GM19452 (cell line): Measurements from ENCODE around the gene MYL3.

Experiments
- ATAC-seq: cut with Tn5 transposase; IDR thresholded peaks from one replicate; pipeline ENCODE4 v1.9.1; 2021; ENCODE audit not compliant: unreplicated experiment

The MYL3 gene

DNA sequence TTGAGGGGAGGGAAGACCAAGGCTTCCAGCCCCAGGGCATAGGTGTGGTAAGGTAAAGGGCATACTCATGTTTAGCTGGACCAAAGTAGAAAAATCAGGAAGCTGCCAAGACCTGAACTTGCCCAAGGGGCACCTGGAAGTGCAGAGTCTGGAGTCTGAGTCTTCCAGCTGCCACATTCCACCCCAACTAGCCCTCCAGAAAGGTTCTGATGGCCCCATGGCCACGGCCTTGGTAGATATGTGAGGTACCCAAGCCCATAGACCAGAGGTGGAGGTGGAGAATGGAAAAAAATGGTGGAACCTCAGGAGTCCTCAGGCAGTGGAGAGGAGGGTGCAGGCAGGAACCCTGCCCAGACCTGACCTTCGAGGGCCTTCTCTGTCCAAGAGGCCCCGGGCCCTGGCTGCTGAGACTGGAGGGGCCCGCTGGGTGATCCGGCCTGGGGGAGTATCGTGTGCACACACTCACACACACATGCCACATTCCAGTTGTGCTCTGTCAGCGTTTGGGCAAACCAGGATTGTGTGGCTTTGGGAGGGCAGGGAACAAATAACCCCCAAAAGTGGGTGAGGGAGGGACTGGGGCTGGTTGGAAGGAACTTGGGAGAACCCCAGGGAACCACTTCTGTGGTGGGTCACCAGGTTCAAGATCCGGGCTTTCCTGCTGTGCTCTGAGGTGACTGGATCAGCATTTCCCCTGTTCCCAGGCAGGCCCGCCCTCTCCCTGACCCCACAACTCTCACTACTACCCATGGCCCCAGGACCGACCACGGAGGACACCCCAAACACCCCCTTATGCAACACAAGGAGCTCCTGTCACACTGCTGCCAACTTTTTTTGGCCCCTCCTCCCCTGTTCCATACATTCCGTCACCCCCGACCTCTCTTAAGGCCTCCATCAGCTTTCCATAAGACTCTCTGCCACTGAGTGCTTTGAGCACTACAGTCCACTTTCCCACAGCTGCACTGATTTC, 11.6 kb downstream of the MYL3 start:
- no peak for ATAC-seq

DNA sequence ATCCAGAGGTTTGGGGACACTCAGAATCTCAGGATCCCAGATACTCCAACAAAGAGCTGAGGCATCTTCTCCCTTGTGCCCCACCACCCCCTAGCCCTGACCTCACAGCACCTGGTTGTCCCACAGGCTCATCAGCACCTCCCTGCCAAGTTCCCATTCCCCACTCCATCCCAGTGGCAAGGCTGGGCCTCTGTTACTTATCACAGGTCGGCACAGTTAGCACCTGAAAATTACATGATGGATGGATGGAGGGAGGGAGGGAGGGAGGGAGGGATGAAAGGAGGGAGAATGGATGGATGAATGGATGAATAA, 12.8 kb downstream of the MYL3 start:
- ATAC-seq, result no peak

DNA sequence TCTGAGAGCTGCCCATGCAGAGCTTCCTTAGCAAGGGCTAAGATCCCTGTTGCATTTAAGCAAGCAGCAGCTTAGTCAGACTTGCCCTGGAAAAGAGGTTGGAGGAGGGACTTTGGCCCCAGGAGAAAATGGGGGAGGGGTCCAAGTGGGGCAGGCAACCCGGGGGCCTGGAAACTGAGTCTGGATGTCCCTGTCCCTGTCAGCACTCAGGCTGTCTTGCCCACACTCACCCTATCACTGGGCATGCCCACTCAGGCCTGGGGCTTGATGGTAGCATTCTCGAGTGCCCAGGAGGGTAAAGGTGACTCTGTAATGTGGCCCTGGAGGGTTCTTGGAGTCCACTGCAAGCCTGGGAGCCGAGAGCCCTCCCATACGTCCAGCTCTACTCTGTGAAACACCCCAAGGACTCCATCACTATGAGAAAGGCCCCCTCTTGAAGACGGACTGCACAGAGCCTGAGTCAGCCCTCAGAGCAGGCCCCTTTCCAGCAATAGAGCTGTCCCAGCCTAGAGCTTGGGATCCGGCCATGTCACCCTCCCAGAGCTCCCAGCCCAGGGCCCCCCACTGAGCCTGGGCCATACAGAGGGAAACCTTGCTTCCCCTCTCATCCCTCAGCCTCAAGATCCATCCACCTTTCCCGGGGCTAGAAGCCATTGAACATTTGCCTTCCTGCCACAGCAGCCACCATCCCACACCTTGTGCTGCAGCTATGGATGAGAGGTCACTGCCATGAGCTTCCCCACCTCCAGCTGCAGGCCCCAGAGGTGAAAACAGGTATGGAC, 13.4 kb downstream of the MYL3 start:
- no peak for ATAC-seq

DNA sequence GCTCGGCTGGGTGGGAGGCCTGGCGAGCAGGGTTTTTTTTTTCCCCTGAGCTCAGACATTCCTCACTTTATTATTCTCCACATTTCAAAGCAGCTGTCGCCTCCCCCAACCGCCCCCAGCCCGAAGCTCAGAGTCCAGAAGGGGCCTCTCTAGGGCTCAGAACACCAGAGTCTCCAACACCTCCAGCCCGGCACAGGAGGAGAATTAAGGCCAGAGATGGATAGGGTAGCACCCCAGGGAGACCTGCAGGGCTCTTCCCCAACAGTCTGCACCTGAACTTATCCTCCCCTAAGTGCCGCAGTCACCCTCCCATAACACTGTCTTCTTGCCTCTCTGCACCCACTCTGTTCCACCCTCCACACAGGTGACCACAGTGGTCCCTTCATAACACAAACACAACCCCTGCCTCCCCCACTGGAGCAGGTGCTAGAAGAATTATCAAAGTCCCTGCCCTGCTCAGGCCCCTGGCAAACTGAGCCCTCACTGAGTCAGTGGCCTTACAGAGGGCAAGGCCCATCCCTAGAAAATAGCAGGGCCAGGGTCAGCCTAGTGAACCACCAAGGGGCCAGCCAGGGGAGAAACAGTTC, 14.1 kb downstream of the MYL3 start:
- ATAC-seq, result no peak

DNA sequence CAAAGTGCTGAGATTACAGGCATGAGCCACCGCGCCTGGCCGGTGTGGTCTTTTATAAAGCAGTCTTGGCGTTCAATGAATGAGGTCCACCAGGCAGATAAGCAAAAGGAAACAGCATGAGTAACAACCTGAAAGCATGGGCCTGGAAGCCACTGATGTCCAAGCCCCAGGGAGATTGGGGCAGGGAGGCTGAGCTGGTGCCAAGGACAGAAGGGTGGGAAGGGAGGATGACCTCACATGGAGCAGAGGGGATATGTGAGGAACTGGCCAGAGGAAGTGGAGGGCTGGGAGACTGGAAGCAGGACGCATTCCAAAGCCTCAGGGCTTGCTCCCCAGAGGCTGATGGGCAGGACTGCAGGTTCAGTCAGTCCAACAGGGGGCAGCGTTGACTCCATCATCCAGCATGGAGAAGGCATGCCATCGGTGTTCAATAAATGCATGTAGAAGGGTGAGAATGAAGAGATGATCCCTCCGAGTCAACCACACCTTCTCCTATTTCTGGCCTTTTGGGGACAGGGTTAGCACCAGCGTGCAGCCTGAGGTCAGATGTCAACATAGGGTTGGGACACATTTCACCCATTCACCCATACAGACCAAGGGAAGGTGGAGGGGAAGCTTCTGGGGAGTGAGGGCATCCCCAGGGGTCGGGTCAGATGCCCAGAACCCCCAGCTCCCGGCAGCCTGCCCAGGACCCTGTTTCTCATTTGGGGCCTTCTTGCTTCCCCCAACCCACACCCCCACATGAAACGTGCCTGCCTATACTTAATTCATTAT, 14.8 kb downstream of the MYL3 start:
- ATAC-seq, result no peak

DNA sequence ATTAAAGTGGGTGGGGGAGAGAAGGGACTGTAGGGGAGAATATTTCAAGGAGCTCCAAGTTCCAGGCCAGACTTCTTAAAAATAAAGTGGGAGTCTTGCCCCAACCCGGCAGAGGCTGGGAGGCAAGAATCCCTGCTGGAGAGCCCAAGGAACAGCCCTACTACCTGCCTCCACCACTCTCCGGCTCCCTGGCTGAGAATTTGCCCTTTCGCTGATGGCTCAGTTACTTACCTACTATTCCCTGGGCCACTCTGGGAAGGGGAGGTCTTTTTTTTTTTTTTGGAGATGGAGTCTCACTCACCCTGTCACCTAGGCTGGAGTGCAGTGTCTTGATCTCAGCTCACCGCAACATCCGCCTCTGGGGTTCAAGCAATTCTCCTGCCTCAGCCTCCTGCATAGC, 15.5 kb downstream of the MYL3 start:
- ATAC-seq, result no peak

DNA sequence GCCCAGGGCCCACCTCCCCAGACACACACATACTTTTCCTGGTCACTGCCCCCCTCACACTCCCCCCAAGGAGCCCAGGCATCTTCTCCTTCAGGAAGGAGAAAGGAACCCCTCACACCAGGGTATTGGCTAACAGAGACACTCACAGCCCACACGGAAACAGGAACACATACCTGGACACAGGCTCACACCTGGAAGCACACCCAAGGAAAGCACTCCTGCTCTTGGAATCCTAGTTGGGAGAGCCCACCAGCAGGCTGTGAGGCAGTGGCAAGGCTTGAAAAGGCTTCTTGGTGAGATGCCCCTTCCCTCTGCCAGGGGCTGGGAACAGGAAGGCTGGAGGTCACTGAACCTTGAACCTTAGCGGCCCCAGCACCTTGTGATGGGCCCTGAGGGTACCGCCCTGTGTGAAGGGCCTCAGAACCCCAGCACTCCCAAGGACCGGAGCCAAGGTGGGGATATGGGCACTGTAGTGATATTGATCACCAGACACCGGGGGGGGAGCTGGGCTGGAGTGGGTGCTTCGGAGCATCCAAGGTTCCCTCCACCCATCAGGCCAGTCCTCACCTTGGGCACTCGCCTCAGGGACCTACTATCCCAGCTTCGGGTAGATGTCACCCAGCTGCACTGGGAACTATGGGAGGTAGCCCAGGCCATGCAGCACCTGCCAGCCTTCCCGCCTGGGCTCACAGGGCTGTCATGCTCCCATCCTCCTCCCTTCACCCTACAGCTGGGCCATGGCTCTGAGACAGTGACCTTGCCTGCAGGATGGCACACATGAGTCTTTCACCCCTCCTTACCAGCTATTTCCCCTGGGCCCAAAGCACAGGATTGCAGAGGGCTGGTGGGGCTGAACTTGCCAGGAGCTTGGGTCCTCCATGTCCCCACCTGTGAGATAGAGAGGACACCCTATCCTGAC, 16.4 kb downstream of the MYL3 start:
- no peak for ATAC-seq

DNA sequence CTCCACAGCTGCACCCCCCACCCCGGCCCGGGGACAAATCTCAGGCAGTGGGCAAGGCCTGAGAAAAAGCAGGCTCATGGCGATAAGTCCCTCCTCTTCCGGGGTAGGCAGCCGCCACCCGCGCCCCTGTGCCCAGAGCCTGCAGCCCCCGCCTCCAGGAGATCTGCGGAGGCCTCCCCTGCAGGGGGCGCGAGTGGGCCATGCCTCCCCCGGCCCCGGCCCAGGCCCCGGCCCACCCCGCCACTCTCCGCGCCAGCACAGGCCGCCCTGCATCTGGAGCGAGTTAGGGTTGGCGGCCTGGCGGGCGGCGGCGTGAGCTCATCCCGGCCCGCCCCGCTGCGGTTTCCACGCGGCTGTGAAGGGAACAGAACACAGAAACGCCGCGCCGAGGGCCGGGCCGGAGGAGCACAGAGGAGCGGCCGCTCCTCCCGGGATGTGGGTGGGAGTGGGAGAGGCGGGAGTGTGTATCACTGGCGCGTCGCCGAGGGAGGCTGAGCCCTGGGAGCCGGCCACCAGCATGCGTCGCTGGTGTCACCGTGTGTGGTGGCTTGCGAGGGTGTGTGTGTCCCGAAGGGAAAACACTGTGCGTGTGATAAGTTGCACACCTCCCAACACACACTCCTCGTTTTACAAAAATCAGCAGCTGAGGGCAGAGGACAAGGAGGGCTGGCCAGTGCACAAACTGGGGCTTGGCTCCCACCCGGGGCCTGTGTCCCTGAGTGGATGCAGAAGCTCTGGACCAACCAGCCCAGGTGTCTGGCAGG, 17.2 kb downstream of the MYL3 start:
- ATAC-seq, result peak; percentile 86

DNA sequence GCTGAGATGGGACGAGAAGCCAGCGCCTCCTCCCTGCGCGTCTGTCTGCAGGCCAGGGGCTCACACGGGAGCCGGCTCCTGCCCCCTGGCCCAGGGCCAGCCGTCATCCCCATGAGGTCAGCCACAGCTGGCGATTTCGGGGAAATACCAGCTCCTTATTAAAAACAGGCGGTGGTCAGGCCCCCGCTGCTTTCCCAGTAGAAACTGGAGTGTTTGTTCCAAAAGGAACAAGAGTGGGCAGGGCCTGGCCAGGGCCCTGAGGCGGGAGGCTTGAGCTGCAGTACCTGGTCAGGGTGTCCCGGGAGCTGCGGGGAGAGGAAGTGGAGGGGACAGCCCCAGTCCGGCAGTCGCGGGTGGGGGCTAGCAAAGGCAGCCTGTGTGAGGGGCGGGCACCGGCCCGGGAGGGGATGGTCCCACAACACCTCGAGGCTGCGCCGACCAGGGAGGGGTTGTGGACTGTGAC, 17.8 kb downstream of the MYL3 start:
- peak; percentile 51 for ATAC-seq

DNA sequence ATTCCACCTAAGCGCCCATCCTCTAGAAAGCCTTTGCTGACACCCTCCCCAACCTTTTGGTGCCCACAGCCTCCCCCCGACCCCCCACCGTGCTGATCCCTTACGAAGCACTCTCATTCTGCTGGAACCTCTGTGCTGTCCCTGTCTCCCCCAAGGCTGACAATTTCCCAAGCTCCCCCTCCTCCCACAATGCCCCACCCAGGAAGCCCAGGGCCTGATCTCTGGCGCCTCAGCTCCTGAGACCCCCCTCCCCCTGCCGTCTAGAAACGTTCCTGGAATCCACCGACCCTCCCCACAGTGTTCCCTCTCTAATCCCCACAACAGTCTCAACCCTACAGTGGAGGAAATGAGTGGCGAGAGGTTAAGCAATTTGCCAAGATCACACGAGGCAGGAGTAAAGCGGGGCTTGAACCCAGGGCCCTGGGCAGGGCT, 18.3 kb downstream of the MYL3 start:
- ATAC-seq, result no peak

DNA sequence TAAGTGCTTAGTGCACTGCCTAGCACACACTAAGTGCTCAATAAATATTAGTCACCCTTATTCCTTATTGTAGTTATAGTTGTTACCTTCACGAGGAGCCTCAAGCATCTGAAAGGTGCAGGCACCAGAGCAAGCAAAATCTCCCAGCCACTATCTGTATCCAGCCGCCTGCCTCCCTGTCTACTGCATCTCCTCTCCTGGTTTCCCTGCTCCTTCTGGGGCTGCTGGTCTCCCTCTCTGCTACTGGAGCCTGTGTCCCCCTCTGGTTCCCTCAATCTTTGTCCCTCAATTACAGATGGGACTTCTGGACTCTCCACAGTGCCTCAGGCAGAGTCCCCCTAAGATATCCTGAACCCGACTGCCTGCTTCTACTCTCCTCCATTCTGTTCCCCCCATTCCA, 18.8 kb downstream of the MYL3 start:
- no peak for ATAC-seq

DNA sequence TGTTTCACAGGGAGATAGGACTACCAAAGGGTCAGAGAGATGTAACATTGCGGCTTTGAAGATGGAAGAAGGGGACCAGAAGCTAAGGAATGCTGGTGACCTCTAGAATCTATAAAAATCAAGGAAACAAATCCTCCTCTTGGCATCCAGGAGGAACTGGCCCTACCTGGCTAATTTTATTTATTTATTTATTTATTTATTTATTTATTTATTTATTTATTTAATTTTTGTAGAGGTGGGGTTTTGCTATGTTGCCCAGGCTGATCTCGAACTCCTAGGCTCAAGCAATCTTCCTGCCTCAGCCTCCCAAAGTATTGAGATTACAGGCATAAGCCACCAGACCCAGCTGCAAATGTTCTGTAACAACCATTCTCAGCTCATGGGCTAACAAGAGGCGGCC, 19.7 kb downstream of the MYL3 start:
- ATAC-seq, result no peak

DNA sequence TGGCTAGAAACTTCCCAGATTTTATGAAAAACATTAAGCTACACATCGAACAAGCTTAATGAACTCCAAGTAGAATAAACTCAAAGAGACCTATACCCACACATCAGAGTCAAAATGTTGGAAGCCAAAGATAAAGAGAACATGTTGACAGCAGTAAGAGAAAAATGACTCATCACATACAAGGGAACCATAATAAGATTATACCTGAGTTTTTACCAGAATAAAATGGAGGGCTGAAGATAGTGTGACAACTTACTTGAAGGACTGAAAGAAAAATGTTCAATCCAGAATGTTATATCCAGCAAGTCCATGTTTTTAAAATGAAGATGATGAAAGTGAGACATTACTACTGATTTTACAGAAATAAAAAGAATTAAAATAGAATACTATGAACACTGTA, 22.8 kb downstream of the MYL3 start:
- no peak for ATAC-seq

DNA sequence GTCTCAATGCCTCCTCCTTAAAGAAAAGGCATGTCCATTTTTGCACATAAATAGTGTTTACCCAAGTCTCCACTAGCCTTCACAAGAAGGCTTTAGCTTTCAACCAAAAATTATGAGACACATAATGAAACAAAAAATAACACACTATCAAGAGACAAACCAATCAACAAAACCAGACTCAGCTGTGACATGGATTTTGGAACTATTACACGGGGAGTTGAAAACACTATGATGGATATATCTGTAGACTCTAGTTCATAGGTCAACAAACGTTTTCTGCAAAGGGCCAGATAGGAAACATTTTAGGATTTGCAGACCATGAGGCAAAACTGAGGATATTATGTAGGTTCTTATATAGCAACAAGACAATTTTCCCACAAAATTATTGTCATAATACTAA, 24.9 kb downstream of the MYL3 start:
- no peak for ATAC-seq

DNA sequence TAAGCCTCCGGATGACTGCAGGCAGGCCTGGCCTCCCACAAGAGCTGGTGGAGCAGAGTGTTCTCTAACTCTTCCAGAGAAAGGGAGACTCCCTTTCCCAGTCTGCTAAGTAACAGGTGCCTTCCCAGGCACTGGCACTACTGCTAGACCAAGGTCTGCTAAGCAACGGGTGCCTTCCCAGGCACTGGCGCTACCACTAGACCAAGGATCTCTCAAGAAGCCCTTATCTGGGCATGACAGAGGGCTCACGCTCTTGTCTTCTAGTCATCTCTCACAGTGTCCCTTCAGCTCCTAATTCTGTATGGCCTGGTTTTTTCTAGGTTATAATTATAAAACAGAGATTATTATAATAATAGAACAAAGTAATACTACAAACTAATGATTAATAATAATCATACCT, 27.8 kb downstream of the MYL3 start:
- ATAC-seq, result no peak

DNA sequence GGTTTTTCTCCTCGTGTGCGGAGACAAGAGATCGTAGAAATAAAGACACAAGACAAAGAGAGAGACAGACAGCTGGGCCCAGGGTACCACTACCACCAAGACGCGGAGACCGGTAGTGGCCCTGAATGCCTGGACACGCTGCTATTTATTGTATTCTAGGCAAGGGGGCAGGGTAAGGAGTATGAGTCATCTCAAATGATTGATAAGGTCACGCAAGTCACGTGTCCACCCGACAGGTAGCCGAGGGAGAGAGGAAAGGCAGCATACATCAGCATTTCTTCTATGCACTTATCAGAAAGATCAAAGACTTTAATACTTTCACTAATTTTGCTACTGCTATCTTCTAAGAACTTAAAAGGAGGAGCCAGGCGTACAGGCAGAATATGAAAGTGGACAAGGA, 28.2 kb downstream of the MYL3 start:
- no peak for ATAC-seq

DNA sequence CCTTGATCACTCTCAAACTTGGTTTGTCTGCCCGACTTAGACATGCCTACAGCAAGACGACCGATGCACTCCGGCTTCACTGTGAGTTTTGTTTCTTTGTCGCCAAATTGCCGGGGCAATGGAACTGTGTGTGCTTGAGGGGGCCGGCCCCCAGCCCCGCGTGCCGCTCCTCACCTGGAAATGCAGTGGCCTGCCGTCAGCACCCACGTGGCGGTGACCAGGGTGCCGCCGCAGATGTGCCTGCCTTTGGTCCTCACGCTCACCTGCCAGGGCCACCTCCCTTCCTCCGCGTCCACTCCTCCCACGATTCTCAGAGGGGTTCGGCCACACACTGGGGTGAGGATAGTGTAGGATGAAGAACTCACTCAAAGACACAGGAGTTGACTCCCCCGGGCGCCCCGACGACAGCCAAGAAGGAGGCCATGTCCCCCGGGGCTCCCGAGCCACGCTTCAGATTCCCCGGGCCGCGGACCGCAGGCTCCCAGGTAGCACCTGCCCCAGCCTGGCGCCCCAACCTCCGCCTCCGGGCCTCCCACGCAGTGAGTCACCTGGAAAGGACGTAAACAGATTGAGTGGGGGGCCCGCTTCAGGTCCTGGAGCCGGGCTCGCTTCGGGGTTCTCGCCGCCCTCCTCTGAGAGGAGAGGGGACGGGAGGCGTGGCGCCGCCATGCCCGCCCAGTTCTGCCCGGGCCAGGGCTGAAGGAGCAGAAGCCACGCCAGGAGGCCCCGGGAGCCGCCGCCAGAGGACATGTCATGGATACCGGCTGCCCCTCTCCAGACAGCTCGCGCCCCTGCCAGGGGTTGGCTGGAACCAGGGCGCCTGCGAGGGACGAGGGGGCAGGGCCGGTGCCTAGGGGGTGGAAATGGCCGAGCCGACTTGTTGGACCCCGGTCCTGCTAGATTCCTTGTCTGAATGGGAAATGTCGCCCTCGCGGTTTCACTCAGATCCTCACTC, 29.6 kb downstream of the MYL3 start:
- ATAC-seq, result no peak

DNA sequence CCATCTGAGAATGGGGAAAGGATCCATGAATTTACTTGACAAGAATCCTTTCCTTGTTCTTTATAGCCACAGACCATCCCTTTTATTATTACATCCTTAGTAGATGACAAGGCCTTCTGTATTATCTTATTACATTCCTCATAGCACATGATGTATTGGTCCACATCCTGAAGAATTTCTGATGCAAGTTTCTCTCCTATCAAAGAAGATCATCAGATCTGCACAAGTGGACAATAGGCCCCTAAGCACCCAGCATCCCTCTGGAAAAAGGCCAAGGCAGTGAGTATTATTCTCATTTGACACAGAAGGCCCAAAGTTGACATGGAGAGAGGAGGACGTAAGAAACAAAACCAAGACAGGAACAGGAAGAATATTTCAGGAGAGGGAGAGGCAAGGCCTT, 31.4 kb downstream of the MYL3 start:
- no peak for ATAC-seq
